Middle frontal gyrus (tissue), 1 donor: ENCODE measurements around the gene VAPA.
"Not testable (repeated sequence)": the region's sequence is repeated elsewhere in the genome, so short reads cannot be mapped to it uniquely, and the experiment has no call there.

ENCODE experiments used
- DNase-seq: peaks from one replicate; pipeline ENCODE4 v3.0.0-alpha.2; 2015; ENCODE audit warnings: low spot score; ENCODE audit errors: extremely low spot score

Gene VAPA

DNA sequence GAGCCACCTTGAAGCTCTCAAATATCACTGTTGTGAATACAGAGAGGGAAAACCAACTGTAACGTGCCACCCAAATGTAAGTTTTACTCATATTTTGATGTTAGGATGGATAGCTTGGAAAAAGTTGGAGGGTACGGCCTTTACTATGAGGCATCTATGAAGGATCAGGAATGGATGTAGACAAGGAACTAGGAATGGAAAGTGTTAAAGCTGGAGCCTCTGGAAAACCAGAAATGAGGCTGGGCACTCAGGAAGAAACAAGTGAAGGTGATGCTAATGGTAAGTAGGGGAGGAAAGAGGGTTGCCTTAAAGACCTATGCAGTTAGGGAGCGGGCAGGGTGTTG is 27.8 kb upstream of the VAPA start:
- no peak for DNase-seq

DNA sequence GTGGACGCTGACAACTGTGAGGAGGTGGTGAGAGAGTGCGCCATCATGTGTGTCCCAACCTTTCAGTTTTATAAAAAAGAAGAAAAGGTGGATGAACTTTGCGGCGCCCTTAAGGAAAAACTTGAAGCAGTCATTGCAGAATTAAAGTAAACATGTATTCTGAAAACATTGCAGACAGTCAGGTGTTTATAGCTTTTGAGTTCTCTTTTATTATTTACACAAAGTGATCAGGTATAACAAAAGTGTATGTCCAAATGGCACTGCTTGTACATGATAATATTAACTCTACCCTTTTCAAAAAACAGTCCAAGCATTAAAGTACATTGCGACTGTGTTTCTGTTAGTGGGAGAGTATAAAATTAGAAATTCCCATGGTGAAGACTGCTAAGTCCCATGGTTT is 25.8 kb upstream of the VAPA start:
- DNase-seq = no peak

DNA sequence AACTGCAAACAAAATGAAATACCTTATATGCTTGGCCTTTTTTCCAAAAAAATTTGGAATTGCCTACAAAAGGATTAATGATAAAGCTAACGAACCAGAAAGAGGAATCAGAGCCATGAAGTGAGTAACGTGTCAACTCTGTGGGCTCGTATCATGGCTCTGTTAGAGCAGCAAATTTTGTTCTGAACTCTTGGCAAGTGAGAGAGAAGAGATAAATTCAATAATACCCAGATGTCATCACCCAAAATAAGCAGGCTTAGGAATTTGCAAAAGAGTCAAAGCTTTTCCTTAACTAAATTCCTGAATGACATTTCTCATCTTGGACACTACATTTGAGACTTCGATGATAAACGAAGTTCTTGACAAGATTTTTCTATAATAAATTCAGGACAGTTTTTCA is 23.6 kb upstream of the VAPA start:
- DNase-seq = no peak

DNA sequence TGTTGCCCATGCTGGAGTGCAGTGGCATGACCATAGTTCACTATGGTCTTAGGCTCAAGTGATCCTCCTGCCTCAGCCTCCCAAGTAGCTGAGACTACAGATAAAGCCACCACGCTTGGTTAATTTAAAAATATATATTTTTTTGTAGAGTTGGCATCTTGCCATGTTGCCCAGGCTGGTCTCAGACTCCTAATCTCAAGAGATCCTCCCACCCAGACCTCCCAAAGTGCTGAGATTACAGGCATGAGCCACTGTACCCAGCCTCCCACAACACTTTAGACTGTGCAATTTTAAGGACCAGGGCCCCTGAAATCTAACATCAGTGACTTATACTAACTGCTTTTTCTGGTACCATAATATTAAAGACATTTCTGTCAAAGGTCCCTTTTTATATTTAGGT is 22.9 kb upstream of the VAPA start:
- no peak for DNase-seq

DNA sequence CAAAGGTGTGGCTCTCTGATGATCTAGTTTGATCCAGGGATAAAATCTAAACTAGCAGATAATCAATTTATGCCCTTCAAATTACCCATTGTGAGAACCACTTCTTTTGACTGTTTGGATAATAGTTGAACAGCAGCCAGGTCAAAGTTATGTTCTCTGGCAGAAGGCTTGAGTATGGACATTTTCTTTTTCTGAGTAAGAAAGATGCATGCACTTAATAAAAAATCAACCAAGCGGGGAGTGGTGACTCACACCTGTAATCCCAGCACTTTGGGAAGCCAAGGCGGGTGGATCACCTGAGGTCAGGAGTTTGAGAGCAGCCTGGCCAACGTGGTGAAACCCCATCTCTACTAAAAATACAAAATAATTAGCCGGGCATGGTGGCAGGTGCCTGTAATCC is 22.3 kb upstream of the VAPA start:
- DNase-seq = not testable (repeated sequence)

DNA sequence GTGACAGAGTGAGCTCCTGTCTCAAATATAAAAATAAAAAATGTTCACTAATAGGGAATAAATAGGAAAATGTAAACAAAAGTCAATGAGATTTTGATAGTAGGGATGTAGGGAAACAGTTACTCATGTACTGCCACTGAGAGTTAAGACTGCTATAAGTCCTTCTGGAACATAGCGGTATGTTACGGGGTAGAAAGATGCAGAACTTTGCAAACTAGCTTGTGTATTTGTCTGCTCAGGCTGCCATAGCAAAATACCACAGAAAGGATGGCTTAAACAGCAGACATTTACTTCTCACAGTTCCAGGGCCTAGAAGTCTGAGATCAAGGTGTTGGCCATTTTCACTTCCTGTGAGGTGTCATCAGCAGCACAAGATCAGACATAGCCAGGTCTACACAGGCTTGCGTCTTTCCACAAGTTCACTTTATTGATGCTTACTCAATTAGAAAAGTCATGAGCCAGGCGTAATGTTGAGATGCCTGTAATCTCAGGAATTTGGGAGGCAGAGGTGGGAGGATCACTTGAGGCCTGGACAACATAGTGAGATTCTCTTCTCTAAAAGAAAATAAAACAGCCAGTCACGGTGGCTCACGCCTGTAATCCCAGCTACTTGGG is 19.3 kb upstream of the VAPA start:
- DNase-seq = no peak

DNA sequence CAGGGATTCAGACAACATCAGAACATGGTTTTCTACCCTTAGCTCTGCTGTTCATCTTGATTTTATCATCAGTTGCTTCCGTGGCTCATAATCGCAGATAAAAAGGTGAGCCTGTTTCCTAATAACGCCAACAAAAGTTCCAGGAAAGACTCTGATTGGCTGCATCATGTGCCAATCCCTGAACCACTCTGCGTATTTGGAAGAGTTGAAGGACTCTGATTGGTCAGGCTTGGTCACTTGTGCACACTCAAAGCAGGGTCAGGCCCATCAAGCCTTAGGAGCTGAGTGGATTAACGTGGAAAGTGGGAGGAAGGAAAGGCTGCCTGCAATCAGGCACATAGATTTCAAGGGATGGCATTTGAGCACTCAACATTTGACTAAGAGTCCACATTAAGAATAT is 16.7 kb upstream of the VAPA start:
- DNase-seq = no peak

DNA sequence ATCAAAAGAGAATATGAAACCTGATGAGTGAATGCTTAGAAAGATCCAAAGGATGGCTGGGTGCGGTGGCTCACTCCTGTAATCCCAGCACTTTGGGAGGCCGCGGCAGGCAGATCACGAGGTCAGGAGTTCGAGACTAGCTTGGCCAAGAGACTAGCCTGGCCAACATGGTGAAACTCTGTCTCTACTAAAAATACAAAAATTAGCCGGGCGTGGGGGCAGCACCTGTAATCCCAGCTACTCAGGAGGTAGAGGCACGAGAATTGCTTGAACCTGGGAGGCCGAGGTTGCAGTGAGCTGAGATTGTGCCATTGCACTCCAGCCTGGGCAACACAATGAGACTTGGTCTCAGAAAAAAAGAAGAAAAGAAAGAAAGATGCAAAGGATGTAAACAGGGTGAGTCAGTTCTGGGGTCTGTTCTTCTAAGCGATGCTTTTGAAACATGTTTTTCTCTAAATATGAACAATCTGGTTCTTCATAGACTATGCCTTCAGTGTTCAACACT is 16.0 kb upstream of the VAPA start:
- not testable (repeated sequence) for DNase-seq

DNA sequence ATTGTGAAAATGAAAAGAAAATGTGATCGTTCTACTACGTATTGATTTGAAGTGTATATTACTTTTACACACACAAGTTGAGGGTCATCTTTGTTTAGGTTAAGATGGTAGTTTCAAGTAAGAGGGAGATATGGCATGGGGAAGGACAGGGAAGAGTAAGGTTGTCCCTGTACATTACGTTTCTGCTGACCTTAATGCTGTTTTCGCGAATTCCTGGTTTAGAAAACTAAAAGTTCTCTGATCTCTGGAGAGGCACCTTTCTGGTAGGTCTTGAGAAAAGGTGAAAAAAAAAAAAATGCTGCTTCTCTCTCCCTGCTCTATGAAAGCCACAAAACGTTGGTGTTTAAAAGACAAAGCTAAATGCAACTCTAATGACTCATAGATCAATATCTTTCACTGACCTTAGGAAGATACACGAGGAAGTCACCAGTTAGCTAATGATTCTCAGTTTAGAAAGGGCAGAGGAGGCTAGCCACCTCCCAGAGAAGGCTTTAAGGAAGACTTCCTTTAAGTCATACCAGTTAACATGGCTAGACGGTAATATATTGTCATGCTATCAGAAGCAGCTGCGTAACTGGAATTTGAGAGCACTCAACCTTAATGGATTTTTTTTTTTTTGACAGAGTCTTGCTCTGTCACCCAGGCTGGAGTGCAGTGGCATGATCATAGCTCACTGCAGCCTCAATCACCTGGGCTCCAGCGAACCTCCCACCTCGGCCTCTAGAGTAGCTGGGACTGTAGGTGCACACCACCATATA is 14.8 kb upstream of the VAPA start:
- no peak for DNase-seq

DNA sequence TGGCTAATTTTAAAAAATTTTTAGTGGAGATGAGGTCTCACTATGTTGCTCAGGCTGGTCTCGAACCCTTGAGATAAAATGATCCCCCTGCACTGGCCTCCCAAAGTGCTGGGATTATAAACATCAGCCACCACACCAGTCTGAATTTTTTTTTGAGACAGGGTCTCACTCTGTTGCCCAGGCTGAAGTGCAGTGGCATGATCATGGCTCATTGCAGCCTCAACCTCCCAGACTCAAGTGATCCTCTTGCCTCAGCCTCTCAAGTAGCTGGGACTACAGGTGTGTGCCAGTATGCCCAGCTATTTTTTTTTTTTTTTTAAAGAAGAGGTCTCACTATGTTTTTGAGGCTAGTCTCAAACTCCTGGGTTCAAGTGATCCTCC is 14.3 kb upstream of the VAPA start:
- DNase-seq = not testable (repeated sequence)

DNA sequence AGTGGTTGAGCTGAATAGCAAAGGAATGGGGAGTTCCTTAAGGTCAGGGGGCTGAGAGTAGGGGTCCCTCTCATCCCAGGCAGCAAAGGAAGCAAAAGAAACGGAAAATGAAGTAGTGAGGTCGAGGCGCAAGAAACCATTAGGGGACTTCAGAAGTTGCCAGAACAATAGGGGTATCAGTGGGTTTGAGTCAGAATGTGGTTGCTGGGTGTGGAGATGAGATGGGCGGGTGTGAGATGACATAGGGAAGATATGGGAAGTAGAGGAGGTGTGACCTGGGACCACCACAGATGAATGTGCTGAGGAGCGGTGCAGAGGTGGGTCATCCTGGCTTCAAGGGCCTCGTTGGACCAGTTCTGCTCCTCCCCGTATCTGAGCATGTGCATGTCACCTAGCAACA is 13.1 kb upstream of the VAPA start:
- no peak for DNase-seq

DNA sequence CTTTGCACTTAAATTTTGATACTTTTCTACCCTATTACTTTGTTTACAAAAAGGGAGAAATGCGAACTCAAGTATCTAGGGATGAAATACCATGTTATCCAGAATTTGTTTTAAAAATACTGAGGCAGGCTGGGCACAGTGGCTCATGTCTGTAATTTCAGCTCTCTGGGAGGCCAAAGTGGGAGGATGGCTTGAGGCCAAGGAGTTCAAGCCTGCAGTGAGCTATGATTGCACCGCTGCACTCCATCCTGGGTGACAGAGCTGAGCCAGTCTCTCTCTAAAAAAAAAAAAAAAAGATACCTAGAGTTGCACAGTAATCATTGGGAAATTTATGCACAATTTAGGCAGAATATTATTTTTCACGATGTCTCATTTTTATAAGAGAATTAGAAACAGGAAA is 12.4 kb upstream of the VAPA start:
- DNase-seq = no peak

DNA sequence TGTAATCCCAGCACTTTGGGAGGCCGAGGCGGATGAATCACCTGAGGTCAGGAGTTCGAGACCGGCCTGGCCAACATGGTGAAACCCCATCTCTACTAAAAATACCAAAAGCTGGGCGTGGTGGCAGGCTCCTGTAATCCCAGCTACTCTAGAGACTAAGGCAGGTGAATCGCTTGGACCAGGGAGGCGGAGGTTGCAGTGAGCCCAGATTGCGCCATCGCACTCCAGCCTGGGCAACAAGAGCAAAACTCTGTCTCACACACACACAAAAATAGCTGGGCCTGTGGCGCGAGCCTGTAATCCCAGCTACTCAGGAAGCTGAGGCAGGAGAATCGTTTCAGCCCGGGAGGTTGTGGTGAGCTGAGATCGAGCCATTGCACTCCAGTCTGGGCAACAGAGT is 11.6 kb upstream of the VAPA start:
- DNase-seq = not testable (repeated sequence)

DNA sequence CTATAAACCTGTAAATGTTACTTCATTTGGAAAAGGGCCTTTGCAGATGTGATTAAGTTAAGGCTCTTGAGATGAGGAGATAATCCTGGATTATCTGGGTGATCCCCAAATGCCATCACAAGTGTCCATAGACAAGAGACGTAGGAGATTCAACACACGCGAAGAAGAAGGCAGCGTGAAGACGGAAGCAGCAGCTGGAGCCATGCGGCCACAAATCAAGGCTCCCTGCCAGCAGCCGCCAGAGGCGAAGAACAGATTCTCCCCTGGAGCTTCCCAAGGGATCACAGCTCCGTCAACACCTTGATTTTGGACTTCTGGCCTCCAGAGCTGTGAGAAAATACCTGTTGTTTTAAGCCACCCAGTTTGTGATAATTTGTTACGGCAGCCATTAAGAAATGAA is 11.0 kb upstream of the VAPA start:
- no peak for DNase-seq

DNA sequence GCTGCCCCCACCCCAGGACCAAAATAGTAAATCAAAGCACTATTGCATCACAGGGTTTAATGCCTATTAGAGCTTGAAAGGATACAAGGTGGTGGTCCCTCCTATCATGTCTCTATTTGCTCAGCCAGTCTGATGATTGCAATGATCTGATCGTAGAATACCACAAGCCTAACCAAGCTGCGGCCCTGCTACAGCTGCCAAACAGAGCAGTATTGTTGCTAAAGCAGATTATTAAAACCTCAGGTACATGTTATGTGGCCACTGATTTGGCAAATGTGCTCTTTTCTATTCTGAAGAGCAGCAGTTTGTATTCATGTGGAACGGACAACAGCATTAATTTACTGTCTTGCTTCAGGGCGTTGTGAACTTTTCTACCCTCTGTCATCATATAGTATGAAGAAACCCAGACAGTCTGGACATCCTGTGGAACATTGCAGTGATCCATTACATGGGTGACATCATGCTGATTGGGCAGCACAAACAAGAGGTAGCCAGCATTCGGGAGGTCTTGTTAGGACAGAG is 8.4 kb upstream of the VAPA start:
- no peak for DNase-seq

DNA sequence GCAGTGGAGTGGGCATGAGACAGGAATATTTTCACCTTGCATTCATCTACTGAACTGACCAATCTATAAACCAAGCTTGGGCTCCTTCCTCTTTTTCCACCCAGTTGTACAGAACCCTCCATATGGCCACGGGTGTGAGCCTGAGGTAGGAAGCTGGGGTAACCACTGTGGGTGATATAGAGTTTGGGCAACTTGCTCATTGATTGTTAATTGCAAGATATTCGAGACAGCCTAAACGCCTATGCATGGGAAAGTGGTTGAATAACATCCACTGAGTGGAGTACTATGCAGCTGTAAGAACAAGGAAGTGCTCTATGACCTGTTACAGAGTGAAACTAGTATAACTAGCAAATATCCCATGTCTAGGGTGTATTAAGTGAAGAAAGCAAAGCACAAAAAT is 7.3 kb upstream of the VAPA start:
- no peak for DNase-seq

DNA sequence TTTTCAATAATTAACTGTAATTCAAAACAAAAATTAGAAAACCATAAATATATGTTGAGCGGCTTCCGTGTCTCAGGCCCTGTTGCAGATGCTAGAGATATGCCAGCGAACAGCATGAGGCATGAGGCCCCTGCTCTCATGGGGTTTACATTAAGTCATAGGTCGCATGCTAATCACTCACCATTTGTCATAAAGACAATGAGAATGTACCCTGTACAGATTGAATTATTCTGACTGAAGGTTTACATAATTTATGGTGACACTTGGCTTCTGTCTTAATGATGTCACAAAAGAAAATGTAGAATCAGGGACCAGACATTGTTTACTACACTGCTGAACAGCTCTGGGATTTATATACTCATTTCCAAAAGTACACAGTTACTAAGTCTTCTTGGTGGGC is 5.9 kb upstream of the VAPA start:
- no peak for DNase-seq

DNA sequence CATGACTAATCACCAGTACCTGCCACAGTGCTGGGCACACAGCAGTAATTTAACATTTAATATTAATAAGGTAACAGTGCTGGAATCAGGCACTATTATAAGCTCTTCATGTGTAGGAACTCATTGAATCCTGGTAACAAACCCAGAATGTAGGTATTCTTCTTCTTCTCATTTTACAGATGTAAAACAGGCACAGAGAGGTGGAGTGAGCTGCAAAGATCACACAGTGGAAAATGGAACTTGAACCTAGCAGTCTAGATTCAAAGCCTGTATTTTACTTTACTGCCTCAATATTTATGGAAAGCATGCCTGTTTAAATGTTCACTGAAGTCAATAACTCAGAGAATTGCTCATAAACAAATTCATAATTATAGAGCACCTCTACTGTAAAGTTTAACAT is 3.7 kb upstream of the VAPA start:
- DNase-seq = no peak

DNA sequence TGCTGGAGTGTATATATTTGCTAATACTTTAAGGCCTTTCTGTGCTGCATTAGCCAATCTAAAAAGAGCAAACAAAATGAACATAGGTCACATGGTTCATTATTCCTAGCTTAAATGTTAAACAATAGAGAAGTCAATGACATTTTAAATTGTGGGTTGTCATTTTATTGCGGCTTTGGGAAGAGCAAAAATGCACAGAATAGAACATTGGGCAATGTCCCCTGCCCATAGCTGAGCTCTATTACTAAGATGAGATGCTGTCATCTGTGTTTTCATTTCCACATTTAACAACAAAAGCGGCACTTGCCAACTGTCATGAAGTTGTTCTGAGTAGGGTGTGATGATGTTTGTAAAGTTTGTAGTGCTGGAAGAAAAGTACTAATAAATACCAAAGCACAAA is 3.2 kb upstream of the VAPA start:
- DNase-seq = no peak

DNA sequence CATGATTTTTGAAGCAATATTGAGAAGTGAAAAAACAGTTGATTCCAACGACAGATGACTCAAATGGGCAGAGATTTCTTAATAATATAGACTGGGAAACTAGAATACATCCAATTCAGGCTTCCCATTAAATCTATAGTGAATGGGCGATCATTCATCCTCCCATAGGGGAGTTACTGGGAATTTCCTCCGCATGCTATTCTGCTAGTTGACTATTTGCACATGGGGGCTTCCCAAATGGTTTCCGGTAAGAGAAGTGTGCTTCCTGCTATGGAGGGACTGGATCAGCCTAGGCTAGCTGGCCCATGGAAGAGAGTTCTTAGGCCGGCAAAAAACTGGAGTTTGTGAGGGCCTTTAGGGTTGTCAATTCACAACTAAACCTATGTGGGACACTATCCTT is 2.6 kb upstream of the VAPA start:
- no peak for DNase-seq

DNA sequence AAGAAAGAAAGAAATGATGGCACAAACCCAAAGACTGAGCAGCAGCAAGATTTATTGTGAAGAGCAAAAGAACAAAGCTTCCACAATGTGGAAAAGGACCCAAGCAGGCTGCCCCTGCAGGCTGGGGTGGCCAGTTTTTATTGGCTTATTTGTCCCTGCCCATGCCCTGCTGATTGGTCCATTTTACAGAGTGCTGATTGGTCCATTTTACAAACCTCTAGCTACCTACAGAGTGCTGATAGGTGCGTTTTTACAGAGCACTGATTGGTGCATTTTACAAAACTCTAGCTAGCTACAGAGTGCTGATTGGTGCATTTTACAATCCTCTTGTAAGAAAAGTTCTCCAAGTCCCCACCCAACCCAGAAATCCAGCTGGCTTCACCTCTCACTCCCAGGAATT is 1.5 kb upstream of the VAPA start:
- not testable (repeated sequence) for DNase-seq

DNA sequence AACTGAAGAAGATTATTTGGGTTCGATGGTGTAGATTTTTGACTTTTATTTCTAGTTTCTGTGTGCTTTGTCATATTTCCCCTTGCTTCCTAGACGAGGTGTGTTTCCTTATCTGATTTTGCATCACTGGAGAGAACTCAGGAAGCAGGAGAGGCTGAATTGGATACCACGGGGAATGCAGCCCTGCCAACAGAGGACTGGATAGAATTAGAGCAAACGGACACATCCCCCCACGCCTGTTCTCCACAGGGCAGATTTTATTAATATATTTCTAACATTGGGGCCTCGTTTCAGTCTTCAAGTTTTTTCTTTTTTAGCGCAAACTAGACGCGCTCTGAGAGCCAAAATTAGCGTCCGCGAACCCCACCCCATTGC is 678 bp upstream of the VAPA start:
- no peak for DNase-seq

DNA sequence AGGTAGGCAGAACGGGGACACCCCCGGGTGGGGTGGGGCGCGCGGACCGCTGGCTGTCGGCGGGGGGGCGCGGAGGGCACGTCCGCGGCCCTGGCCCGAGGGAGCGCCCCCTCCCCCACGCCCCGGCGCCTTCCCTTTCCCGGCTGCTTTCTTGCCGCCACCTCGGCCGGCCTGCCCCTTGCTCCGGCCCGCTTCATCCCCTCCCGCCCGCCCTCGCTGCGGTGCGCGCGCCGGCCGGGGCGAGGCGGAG is 443 bp downstream of the VAPA start:
- no peak for DNase-seq
